ENCODE data around the gene PROX1. TPM values are rescaled to one million over a fixed set of nuclear protein-coding genes. Genes with fewer than 3 reads are reported as not detected.

Gene PROX1
- total and polyA plus RNA-seq, 2 of the 8 experiments (the other 6 are each of a cell fraction or from before 2014, with no cell fraction given) = 0.30 to 2.0 TPM

DNA sequence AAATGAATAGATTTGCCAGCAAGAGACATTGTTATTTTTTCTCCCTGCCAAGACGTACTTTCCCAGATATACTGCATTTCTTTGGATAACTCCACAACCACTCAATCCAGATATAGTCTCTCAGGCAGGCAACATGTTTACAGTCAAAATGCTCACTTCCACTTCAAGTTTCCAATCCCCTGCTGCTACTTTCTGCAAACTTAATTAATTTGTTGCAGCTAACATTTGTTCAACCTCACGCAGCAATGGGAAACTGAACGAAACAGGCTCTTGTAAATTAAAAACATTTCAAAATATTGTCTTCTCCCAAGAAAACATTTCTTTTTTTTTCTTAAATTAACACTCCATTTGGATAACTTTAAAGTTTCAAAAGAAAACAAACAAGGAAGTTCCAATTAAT lies 45.7 kb upstream of the PROX1 start:
- H3K56ac ChIP-seq (replicated peaks; ENCODE audit: insufficient read length, low read depth, low read length) = no peak overlapping the region
- ChIA-PET CTCF (ENCODE audit: partially characterized antibody) (no interaction called here), POLR2A (ENCODE audit: partially characterized antibody) (no interaction called here)
- H3K27me3 ChIP-seq (replicated peaks in 1 of 4; ENCODE audit: control insufficient read depth in 3 of 4, extremely low read depth in 1 of 4, insufficient read depth in 3 of 4, low read length in 3 of 4) = no peaks in the 10 kb centered on the region; a peak in 1 of 7 replicates
- no peaks in the 10 kb centered on the region for H4K20me1 ChIP-seq (replicated peaks in 1 of 2; ENCODE audit: control insufficient read depth in 1 of 2, insufficient read depth in 2 of 2, low read length in 2 of 2)
- no peak overlapping the region for H2BK20ac ChIP-seq (ENCODE audit: low read length)
- peaks cover 0 to under 1% (median 0%) of the 10 kb centered on the region in 4 experiments; a peak in 2 of 7 replicates for H3K4me1 ChIP-seq (replicated peaks in 1 of 4; ENCODE audit: control insufficient read depth in 3 of 4, insufficient read depth in 4 of 4, low read length in 3 of 4)
- H3K9me3 ChIP-seq (ENCODE audit: insufficient read depth in 2 of 2, low read depth in 1 of 2, low read length in 1 of 2) = peaks cover 0 to 3% of the 10 kb centered on the region in 2 experiments; a peak in 1 of 4 replicates
- H2BK15ac ChIP-seq (ENCODE audit: low read length) = no peak overlapping the region
- no peak overlapping the region for H3K23ac ChIP-seq (ENCODE audit: insufficient read length)
- H3K27ac ChIP-seq (ENCODE audit: low read depth, low read length) = no peak overlapping the region
- no peak overlapping the region for H2BK120ac ChIP-seq (replicated peaks; ENCODE audit: low read depth, low read length)
- no peaks in the 10 kb centered on the region for H3K36me3 ChIP-seq (ENCODE audit: control insufficient read depth in 2 of 4, insufficient read depth in 4 of 4, low read length in 3 of 4)
- H2AK5ac ChIP-seq (ENCODE audit: low read depth, low read length) = no peak overlapping the region
- no peak overlapping the region for H2AFZ ChIP-seq (ENCODE audit: low read length)
- H4K5ac ChIP-seq (ENCODE audit: insufficient read length, low read depth, low read length) = no peak overlapping the region
- H3K4me2 ChIP-seq (ENCODE audit: insufficient read depth in 1 of 2, low read depth in 2 of 2, low read length in 2 of 2) = no peak overlapping the region
- H3K9ac ChIP-seq (replicated peaks in 1 of 4; ENCODE audit: extremely low read depth in 1 of 4, low read depth in 3 of 4, low read length in 3 of 4) = no peak overlapping the region
- FAIRE-seq (no peak), DNase-seq (ENCODE audit: low read depth in 1 of 2, low spot score in 2 of 2) (no peak)
- H3K14ac ChIP-seq (ENCODE audit: insufficient read length) = no peak overlapping the region
- no peak overlapping the region for H2BK5ac ChIP-seq (ENCODE audit: low read depth, low read length)
- H3K23me2 ChIP-seq (ENCODE audit: low read depth, low read length) = no peaks in the 10 kb centered on the region
- 91% methylated on average over 3 of the region's 3 CpGs; no CpG with 5 or more reads in 1 of the 2 experiments for WGBS, 2 experiments (ENCODE audit: extremely low coverage in 1 of 2, insufficient coverage in 1 of 2, insufficient read length in 1 of 2, insufficient replicate concordance in 2 of 2, low coverage in 1 of 2, low lambda C conversion rate in 2 of 2, missing lambda C conversion rate in 1 of 2)
- no peaks in the 10 kb centered on the region for H3K79me2 ChIP-seq (ENCODE audit: control insufficient read depth in 1 of 2, insufficient read depth in 2 of 2, low read length in 2 of 2)
- H2BK12ac ChIP-seq (ENCODE audit: low read depth, low read length) = no peak overlapping the region
- no peak overlapping the region for H3K4me3 ChIP-seq (ENCODE audit: extremely low read depth in 1 of 4, insufficient read depth in 2 of 4, low read depth in 3 of 4, low read length in 4 of 4)
- no peak overlapping the region for H3K18ac ChIP-seq (ENCODE audit: extremely low read depth, low read length)
- H3K4ac ChIP-seq (replicated peaks; ENCODE audit: insufficient read length, low read depth, low read length) = no peak overlapping the region
- no peak overlapping the region for H4K8ac ChIP-seq (ENCODE audit: extremely low read depth, insufficient read depth, low read length)
- no peak overlapping the region for H4K91ac ChIP-seq (replicated peaks; ENCODE audit: insufficient read length, low read length)
- no peaks in the 10 kb centered on the region for H3K79me1 ChIP-seq (ENCODE audit: low read depth, low read length)
- TF ChIP-seq JUND (IDR thresholded peaks at IDR 0.05; ENCODE audit: low read length) (no peak), RXRA (IDR thresholded peaks at IDR 0.05; ENCODE audit: insufficient read depth, low read depth, low read length) (no peak), CHD2 (IDR thresholded peaks at IDR 0.05; ENCODE audit: low read length) (no peak), POLR2AphosphoS5 (IDR thresholded peaks at IDR 0.05; ENCODE audit: low read depth, low read length) (no peak), SIN3A (conservative IDR thresholded peaks at IDR 0.05 in 1 of 2, IDR thresholded peaks at IDR 0.05 in 1 of 2; ENCODE audit: low read depth in 1 of 2, low read length in 2 of 2) (no peak), CBX8 (IDR thresholded peaks at IDR 0.05; ENCODE audit: borderline replicate concordance, low read depth, low read length) (no peak), KDM1A (IDR thresholded peaks at IDR 0.05; ENCODE audit: borderline replicate concordance, low read length) (no peak), KDM4A (IDR thresholded peaks at IDR 0.05; ENCODE audit: low read depth, low read length, severe bottlenecking) (no peak), GABPA (IDR thresholded peaks at IDR 0.05; ENCODE audit: borderline replicate concordance, insufficient read depth, low read length) (no peak), EGR1 (IDR thresholded peaks at IDR 0.05; ENCODE audit: borderline replicate concordance, low read depth, low read length) (no peak), TBP (IDR thresholded peaks at IDR 0.05; ENCODE audit: low read depth, low read length) (no peak), ZNF274 (IDR thresholded peaks at IDR 0.05; ENCODE audit: borderline replicate concordance, extremely low read depth, low read length) (no peak), SAP30 (IDR thresholded peaks at IDR 0.05; ENCODE audit: insufficient read depth, insufficient replicate concordance, low read length) (no peak), BCL11A (IDR thresholded peaks at IDR 0.05; ENCODE audit: low read depth in 2 of 2, low read length in 2 of 2) (no peak)
